NCI-H345 treated with DMSO at 0.1 percent for 48 hours (cell line): ENCODE data around the gene IRF3.
"Not testable (repeated sequence)": the region's sequence is repeated elsewhere in the genome, so short reads cannot be mapped to it uniquely, and the experiment has no call there.

Source experiments
- DNase-seq: peaks from one replicate; lab custom pipeline; 2025; ENCODE audit not compliant: unreplicated experiment; lab: John Stamatoyannopoulos, UW

IRF3 gene

DNA sequence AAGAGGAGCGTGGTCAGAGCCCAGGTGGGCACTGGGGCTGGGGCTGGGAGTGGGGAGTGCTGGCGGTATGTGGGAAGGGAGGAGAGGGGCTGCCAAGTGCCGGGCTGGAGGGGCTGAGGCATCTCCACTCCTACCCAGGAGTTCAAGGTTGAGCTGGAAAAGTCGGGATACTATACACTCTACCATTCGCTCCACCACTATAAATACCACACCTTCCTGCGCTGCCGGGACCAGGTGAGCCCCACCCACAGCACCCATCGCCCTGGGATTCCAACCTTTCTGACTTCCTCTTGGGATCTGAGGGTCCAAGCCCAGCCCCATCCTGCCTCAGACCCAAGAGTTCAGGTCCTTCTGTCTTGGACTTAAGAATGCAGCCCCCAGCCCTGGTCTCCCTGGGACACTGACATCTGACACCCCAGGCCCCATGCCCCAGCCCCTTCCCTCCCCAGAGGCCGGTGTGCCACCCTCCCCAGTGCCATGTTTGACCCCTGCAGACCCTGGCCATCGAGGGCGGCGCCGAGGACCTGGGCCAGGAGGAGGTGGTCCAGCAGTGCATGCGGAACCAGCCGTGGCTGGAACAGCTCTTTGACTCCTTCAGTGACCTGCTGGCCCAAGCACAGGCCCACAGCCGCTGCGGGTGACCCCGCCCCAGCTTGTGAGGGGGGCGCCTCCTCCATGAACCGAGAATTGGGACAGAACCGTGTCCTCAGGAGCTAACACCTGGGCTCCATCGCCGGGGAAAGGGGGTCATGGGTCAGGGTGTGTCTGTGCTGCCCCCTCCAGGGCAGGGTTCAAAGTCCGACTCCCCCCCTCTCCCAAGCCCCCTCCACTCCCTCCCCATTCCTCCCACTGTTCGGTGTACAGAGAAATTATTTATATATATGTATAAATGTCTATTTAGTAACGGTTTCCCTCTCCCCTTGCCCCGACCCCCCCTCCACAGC is 40.4 kb downstream of the IRF3 start:
- DNase-seq: no peak

DNA sequence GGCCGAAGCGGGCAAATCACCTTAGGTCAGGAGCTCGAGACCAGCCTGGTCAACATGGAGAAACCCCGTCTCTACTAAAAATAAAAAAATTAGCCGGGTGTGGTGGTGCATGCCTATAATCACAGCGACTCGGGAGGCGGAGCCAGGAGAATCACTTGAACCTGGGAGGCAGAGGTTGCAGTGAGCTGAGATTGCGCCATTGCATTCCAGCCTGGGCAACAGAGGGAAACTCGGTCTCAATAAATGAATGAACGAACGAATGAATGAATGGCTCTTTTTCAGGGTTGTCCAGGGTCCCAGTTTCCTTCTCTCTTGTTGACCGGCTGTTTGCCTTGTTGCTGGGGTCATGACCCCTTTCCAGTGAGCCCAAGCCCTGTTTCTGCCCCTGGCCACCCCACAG is 47.8 kb downstream of the IRF3 start:
- DNase-seq: not testable (repeated sequence)

DNA sequence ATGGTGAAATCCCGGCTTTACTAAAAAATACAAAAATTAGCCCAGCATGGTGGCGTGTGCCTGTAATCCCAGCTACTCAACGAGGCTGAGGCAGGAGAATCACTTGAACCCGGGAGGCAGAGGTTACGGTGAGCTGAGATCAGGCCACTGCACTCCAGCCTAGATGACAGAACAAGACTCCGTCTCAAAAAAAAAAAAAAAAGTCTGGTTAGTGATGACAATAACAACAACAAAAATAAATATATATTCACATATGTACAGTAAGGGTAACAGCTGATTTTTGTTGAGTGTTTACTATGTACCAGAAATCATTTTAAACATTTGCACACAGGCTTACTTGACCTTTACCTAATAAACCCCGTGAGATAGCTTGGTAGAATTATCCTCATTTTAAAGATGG is 48.7 kb downstream of the IRF3 start:
- DNase-seq: no peak

- no peak for DNase-seq
These were observed 49.1 kb downstream of the IRF3 start for GRCh38 chr19:49616532-49616931.

- DNase-seq: no peak
These were observed 49.8 kb downstream of the IRF3 start for GRCh38 chr19:49615861-49616260.

DNA sequence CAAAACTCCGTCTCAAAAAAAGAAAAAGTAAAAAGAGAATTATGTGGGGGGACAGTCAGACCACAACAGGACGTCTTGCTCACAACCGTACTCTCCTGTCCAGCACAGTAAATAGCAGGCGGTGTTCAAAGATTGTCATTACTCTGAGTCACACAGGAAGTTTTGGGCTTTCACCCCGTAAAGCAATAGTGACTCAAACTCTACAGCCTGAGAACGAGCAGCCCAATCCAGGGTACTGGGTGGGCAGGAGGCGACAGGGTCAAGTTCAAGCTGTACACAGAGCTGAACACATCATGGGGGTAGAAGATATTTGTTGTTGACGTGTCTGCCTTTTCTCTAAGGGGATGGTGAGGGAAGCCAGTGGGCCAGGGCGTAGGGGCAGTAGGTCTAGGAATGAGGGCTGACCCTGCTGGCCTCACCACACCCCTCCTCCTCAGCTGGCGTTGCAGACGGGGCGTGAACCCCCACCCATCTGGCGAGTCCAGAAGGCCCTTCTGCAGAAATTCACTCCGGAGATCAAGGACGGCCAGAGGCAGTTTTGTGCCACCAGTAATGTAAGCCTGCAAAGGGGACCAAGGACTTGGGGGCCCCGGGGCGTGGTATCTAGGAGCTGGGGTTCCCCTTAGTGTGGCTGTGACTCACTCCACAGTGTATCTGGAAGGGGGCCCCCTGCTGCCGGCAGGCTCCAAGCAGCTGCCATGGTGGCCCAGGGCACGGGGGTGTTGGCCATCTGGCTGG is 51.4 kb downstream of the IRF3 start:
- no peak for DNase-seq

DNA sequence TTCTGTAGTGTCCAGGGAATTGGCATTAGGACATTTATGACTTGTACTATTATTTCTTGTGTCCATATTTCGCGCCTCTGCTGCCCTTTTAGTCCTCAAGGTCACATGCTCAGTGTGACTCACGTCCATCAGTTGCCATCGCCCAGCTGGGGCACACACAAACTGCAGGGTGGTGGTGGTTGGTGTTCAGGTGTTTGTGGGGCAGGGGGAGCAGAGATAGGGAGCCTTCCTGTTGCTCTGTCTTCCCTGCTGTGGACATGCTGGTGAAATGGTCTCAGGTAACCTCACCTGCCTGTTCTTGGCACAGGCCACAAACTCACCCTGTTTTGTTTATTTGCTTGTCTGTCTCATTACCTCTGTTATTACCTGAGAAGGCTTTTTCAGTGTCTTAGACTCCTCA is 52.3 kb downstream of the IRF3 start:
- DNase-seq: no peak
